ENCODE data around the gene SLC1A7.

Gene SLC1A7

GRCh38 chr1:53126495-53126894 lies 15.9 kb downstream of the SLC1A7 start:
- H3K4me3 ChIP-seq (ENCODE audit: low read depth, low read length, poor library complexity, severe bottlenecking): no peak overlapping the region
- H3K9me2 ChIP-seq (ENCODE audit: low read depth, low read length): no peaks in the 10 kb centered on the region
- H3K9ac ChIP-seq (ENCODE audit: low read length): no peak overlapping the region
- H3K36me3 ChIP-seq (ENCODE audit: insufficient read depth, low read length): no peaks in the 10 kb centered on the region
- H3K27me3 ChIP-seq (ENCODE audit: insufficient read depth, low read length): peaks cover 6% of the 10 kb centered on the region; the same call in 1 of the 2 replicates
- no peak overlapping the region for H3K4me2 ChIP-seq (ENCODE audit: low read length)
- no peak for TF ChIP-seq EZH2 (IDR thresholded peaks at IDR 0.05; ENCODE audit: borderline replicate concordance, low read length)
- no peak for TF ChIP-seq CTCF (IDR thresholded peaks at IDR 0.05; ENCODE audit: low read length)
- H2AFZ ChIP-seq (ENCODE audit: low read length): no peak overlapping the region
- no peaks in the 10 kb centered on the region for H3K4me1 ChIP-seq (ENCODE audit: insufficient read depth, low read length, severe bottlenecking)
- no peak overlapping the region for H3K27ac ChIP-seq (ENCODE audit: low read depth, low read length, poor library complexity, severe bottlenecking)
- H4K20me1 ChIP-seq (ENCODE audit: insufficient read depth, low read length): no peaks in the 10 kb centered on the region
- no peaks in the 10 kb centered on the region for H3K9me3 ChIP-seq (ENCODE audit: low read length)
- no peaks in the 10 kb centered on the region for H3K79me2 ChIP-seq (ENCODE audit: insufficient read depth, low read length)
- H3F3A ChIP-seq (ENCODE audit: insufficient read depth, low read length): no peaks in the 10 kb centered on the region

- Histone ChIP-seq H3K4me3 (ENCODE audit: low read depth, low read length, poor library complexity, severe bottlenecking) (no peak overlapping the region), H3K9ac (ENCODE audit: low read length) (no peak overlapping the region), H4K20me1 (ENCODE audit: insufficient read depth, low read length) (no peaks in the 10 kb centered on the region), H3K4me1 (ENCODE audit: insufficient read depth, low read length, severe bottlenecking) (no peaks in the 10 kb centered on the region), H3F3A (ENCODE audit: insufficient read depth, low read length) (no peaks in the 10 kb centered on the region), H3K36me3 (ENCODE audit: insufficient read depth, low read length) (no peaks in the 10 kb centered on the region), H3K27me3 (ENCODE audit: insufficient read depth, low read length) (peaks cover 6% of the 10 kb centered on the region; the same call in 1 of the 2 replicates), H3K9me3 (ENCODE audit: low read length) (no peaks in the 10 kb centered on the region), H3K9me2 (ENCODE audit: low read depth, low read length) (no peaks in the 10 kb centered on the region), H2AFZ (ENCODE audit: low read length) (no peak overlapping the region), H3K79me2 (ENCODE audit: insufficient read depth, low read length) (no peaks in the 10 kb centered on the region), H3K27ac (ENCODE audit: low read depth, low read length, poor library complexity, severe bottlenecking) (no peak overlapping the region), H3K4me2 (ENCODE audit: low read length) (no peak overlapping the region)
- TF ChIP-seq EZH2 (IDR thresholded peaks at IDR 0.05; ENCODE audit: borderline replicate concordance, low read length) (no peak), CTCF (IDR thresholded peaks at IDR 0.05; ENCODE audit: low read length) (no peak)
Measured at GRCh38 chr1:53125623-53126360, 16.6 kb downstream of the SLC1A7 start.

GRCh38 chr1:53125122-53125521 lies 17.3 kb downstream of the SLC1A7 start:
- TF ChIP-seq EZH2 (IDR thresholded peaks at IDR 0.05; ENCODE audit: borderline replicate concordance, low read length) (no peak), CTCF (IDR thresholded peaks at IDR 0.05; ENCODE audit: low read length) (no peak)
- Histone ChIP-seq H3K36me3 (ENCODE audit: insufficient read depth, low read length) (no peaks in the 10 kb centered on the region), H3K9me3 (ENCODE audit: low read length) (no peaks in the 10 kb centered on the region)

More at GRCh38 chr1:53125122-53125521, 17.3 kb downstream of the SLC1A7 start:
- Histone ChIP-seq H3K4me2 (ENCODE audit: low read length) (no peak overlapping the region), H3K4me1 (ENCODE audit: insufficient read depth, low read length, severe bottlenecking) (no peaks in the 10 kb centered on the region), H2AFZ (ENCODE audit: low read length) (no peak overlapping the region), H3K27me3 (ENCODE audit: insufficient read depth, low read length) (peaks cover 6% of the 10 kb centered on the region; the same call in 1 of the 2 replicates), H4K20me1 (ENCODE audit: insufficient read depth, low read length) (no peaks in the 10 kb centered on the region), H3K27ac (ENCODE audit: low read depth, low read length, poor library complexity, severe bottlenecking) (no peak overlapping the region), H3K79me2 (ENCODE audit: insufficient read depth, low read length) (no peaks in the 10 kb centered on the region), H3K9me2 (ENCODE audit: low read depth, low read length) (no peaks in the 10 kb centered on the region), H3K9ac (ENCODE audit: low read length) (no peak overlapping the region), H3K4me3 (ENCODE audit: low read depth, low read length, poor library complexity, severe bottlenecking) (no peak overlapping the region), H3F3A (ENCODE audit: insufficient read depth, low read length) (no peaks in the 10 kb centered on the region)

All from OCI-LY1 (cell line).